Small intestine (tissue), 7 donors: ENCODE data around the gene CCDC174. TPM values are rescaled to one million over a fixed set of nuclear protein-coding genes. Genes with fewer than 3 reads are reported as not detected.
A peak's percentile ranks its signal among the peaks of the same experiment; 100 is the strongest.

ENCODE experiments used
- DNase-seq, 2 donors: peaks; one replicate each; pipeline versions ENCODE4 v3.0.0 to v3.0.0-alpha.2; 2013
- FAIRE-seq: peaks from 2 replicates; lab custom pipeline; 2012; peaks lifted over from hg19 to GRCh38; lab: Jason Lieb, UNC
- H3K27ac ChIP-seq, 3 donors: one replicate each; pipeline ENCODE4 v1.5.1; 2013; ENCODE audit warnings: low read length in 2 of 3, mild to moderate bottlenecking in 2 of 3, control low read depth in 1 of 3, inconsistent platforms in 1 of 3, low read depth in 1 of 3, moderate library complexity in 1 of 3
- H3K27me3 ChIP-seq, 3 donors: one replicate each; pipeline ENCODE4 v1.6.1; 2013; ENCODE audit warnings: low read length in 3 of 3, inconsistent platforms in 1 of 3; ENCODE audit not compliant: control insufficient read depth in 3 of 3, insufficient read depth in 3 of 3
- H3K36me3 ChIP-seq, 3 donors: one replicate each; pipeline ENCODE4 v1.6.1; 2013; ENCODE audit warnings: low read length in 3 of 3, inconsistent platforms in 1 of 3, low read depth in 1 of 3, mild to moderate bottlenecking in 1 of 3, moderate library complexity in 1 of 3; ENCODE audit not compliant: control insufficient read depth in 3 of 3, insufficient read depth in 2 of 3
- H3K4me1 ChIP-seq, 3 donors: one replicate each; pipeline ENCODE4 v1.6.1; 2013; ENCODE audit warnings: low read length in 2 of 3, inconsistent platforms in 1 of 3, low read depth in 1 of 3, mild to moderate bottlenecking in 1 of 3, moderate library complexity in 1 of 3; ENCODE audit not compliant: control insufficient read depth in 3 of 3, insufficient read depth in 2 of 3
- H3K4me3 ChIP-seq, 3 donors: one replicate each; pipeline ENCODE4 v1.5.1; 2013; ENCODE audit warnings: low read length in 3 of 3, control low read depth in 1 of 3, inconsistent platforms in 1 of 3, low read depth in 1 of 3, mild to moderate bottlenecking in 1 of 3, moderate library complexity in 1 of 3
- H3K9me3 ChIP-seq, 2 donors: one replicate each; pipeline ENCODE4 v1.6.1; 2013; ENCODE audit warnings: low read depth in 1 of 2, low read length in 1 of 2; ENCODE audit not compliant: control insufficient read depth in 2 of 2, insufficient read depth in 1 of 2
- WGBS, 3 donors: extraction: QIAGEN DNeasy Blood & Tissue Kit; methylation state at CpG; one replicate each; pipeline ENCODE4 v1.1.7; 2013; 5-methylcytosine and 5-hydroxymethylcytosine counted together
- polyA plus RNA-seq, 4 donors: library from polyadenylated mRNA; stranded (reverse) in 3 of 4; unstranded in 1 of 4; fragments of 200-250 nt in 3 of 4; fragments of 120-200 nt in 1 of 4; gene quantifications; one replicate each; pipeline versions ENCODE4 v1.2.1 to v1.2.3, GENCODE V29; 2013
- donor health status: healthy with polysubstance abuse.
- donor health status: control.
- donor health status: control.
- donor health status: Bipolar disorder and iron deficiency.
- donor health status: healthy.

The CCDC174 gene
- polyA plus RNA-seq, 4 donors, result 15.3 to 24.1 (median 18.8) TPM

GRCh38 chr3:14664170-14664569 lies 12.6 kb downstream of the CCDC174 start:
- no peak for DNase-seq
- WGBS, 3 donors, result 86 to 89% (median 86%) methylated on average over 3 of the region's 3 CpGs
- Histone ChIP-seq H3K4me1 (peaks cover 0 to 14% (median 0%) of the 10 kb centered on the region in 3 donors), H3K9me3 (no peaks in the 10 kb centered on the region), H3K36me3 (peaks cover 26 to 48% (median 35%) of the 10 kb centered on the region in 3 donors), H3K27me3 (no peaks in the 10 kb centered on the region), H3K27ac (no peak overlapping the region), H3K4me3 (no peak overlapping the region)
- FAIRE-seq, result no peak

GRCh38 chr3:14672588-14672987 lies 21.0 kb downstream of the CCDC174 start:
- FAIRE-seq, result no peak
- Histone ChIP-seq H3K4me3 (no peak overlapping the region), H3K9me3 (no peaks in the 10 kb centered on the region), H3K36me3 (peaks cover 14 to 35% (median 31%) of the 10 kb centered on the region in 3 donors), H3K27ac (no peak overlapping the region), H3K4me1 (peaks cover 0 to under 1% (median 0%) of the 10 kb centered on the region in 3 donors), H3K27me3 (no peaks in the 10 kb centered on the region)
- no peak for DNase-seq
- 79 to 84% (median 84%) methylated on average over 4 of the region's 4 CpGs for WGBS, 3 donors

GRCh38 chr3:14674841-14675240 lies 23.3 kb downstream of the CCDC174 start, which contains the start of gene C3orf20:
TSS of gene C3orf20 (plus strand) at chr3:14675141. CDS start at chr3:14682714, 7,573 bp downstream.
- Histone ChIP-seq H3K4me3 (no peak within 1 kb of the TSS), H3K9me3 (no peaks in the 10 kb centered on the region), H3K27ac (no peak within 1 kb of the TSS), H3K36me3 (peaks cover 11 to 22% (median 19%) of the 10 kb centered on the region in 3 donors), H3K4me1 (no peaks in the 10 kb centered on the region), H3K27me3 (no peaks in the 10 kb centered on the region)
- WGBS, 3 donors, result 76 to 81% (median 76%) methylated on average over 7 of the region's 7 CpGs
- DNase-seq (no peak), FAIRE-seq (no peak)

GRCh38 chr3:14676881-14677280 lies 25.3 kb downstream of the CCDC174 start:
- DNase-seq (no peak), FAIRE-seq (no peak)
- H3K4me3 ChIP-seq, result no peak overlapping the region
- H3K36me3 ChIP-seq, result peaks cover 0 to 9% (median 6%) of the 10 kb centered on the region in 3 donors
- peaks cover 0 to 3% of the 10 kb centered on the region in 2 donors for H3K9me3 ChIP-seq
- no peaks in the 10 kb centered on the region for H3K4me1 ChIP-seq
- no peak overlapping the region for H3K27ac ChIP-seq
- H3K27me3 ChIP-seq, result no peaks in the 10 kb centered on the region
- WGBS, 3 donors, result 57 to 71% (median 66%) methylated on average over 4 of the region's 4 CpGs

GRCh38 chr3:14678015-14678503 lies 26.5 kb downstream of the CCDC174 start:
- Histone ChIP-seq H3K27me3 (no peaks in the 10 kb centered on the region), H3K9me3 (peaks cover 0 to 3% of the 10 kb centered on the region in 2 donors), H3K4me3 (no peak overlapping the region), H3K4me1 (no peaks in the 10 kb centered on the region), H3K36me3 (peaks cover 0 to 6% (median 2%) of the 10 kb centered on the region in 3 donors), H3K27ac (no peak overlapping the region)
- peak; percentile 24 to 30 for DNase-seq
- no peak for FAIRE-seq
- WGBS, 3 donors, result 35 to 57% (median 47%) methylated on average over 7 of the region's 7 CpGs

GRCh38 chr3:14680115-14680514 lies 28.6 kb downstream of the CCDC174 start:
- Histone ChIP-seq H3K27me3 (no peaks in the 10 kb centered on the region), H3K4me3 (no peak overlapping the region), H3K9me3 (peaks cover 0 to 3% of the 10 kb centered on the region in 2 donors), H3K4me1 (no peaks in the 10 kb centered on the region), H3K36me3 (peaks cover 0 to under 1% (median 0%) of the 10 kb centered on the region in 3 donors), H3K27ac (no peak overlapping the region)
- DNase-seq (no peak), FAIRE-seq (no peak)
- 90 to 100% (median 93%) methylated on average over 1 of the region's 1 CpG for WGBS, 3 donors

- Histone ChIP-seq H3K27me3 (no peaks in the 10 kb centered on the region), H3K9me3 (peaks cover 0 to 3% of the 10 kb centered on the region in 2 donors), H3K4me1 (no peaks in the 10 kb centered on the region), H3K36me3 (no peaks in the 10 kb centered on the region), H3K27ac (no peak overlapping the region), H3K4me3 (no peak overlapping the region)
- DNase-seq, result no peak
- 48 to 64% (median 56%) methylated on average over 2 of the region's 2 CpGs for WGBS, 3 donors
- FAIRE-seq, result no peak
Observed at GRCh38 chr3:14680716-14681115, 29.2 kb downstream of the CCDC174 start.

- no peak for DNase-seq
- Histone ChIP-seq H3K9me3 (peaks cover 0 to 3% of the 10 kb centered on the region in 2 donors), H3K27me3 (no peaks in the 10 kb centered on the region), H3K4me1 (no peaks in the 10 kb centered on the region), H3K36me3 (no peaks in the 10 kb centered on the region), H3K27ac (no peak overlapping the region), H3K4me3 (no peak overlapping the region)
- FAIRE-seq, result no peak
- 95 to 96% (median 95%) methylated on average over 4 of the region's 4 CpGs for WGBS, 3 donors
Observed at GRCh38 chr3:14684447-14684846, 32.9 kb downstream of the CCDC174 start.

- Histone ChIP-seq H3K4me3 (no peak overlapping the region), H3K27me3 (no peaks in the 10 kb centered on the region), H3K4me1 (no peaks in the 10 kb centered on the region), H3K36me3 (no peaks in the 10 kb centered on the region), H3K9me3 (peaks cover 0 to 3% of the 10 kb centered on the region in 2 donors), H3K27ac (no peak overlapping the region)
- 36 to 64% (median 45%) methylated on average over 2 to 4 of the region's 4 CpGs for WGBS, 3 donors
- no peak for FAIRE-seq
- no peak for DNase-seq
Observed at GRCh38 chr3:14685179-14685578, 33.6 kb downstream of the CCDC174 start.
